ENCODE data around the gene CCPG1. TPM values are rescaled to one million over a fixed set of nuclear protein-coding genes. Genes with fewer than 3 reads are reported as not detected.
"Not testable (repeated sequence)": the region's sequence is repeated elsewhere in the genome, so short reads cannot be mapped to it uniquely, and the experiment has no call there.

Gene CCPG1
- total RNA-seq, 1 donor from 2014 or later = 31.5 TPM

- H3K9me3 Mint-ChIP-seq (ENCODE audit: unreplicated experiment) = no peaks in the 10 kb centered on the region
- peaks cover 14% of the 10 kb centered on the region for H3K4me1 Mint-ChIP-seq (ENCODE audit: unreplicated experiment)
- H3K27ac Mint-ChIP-seq (ENCODE audit: unreplicated experiment) = peak overlapping the region; percentile 98
- peaks cover 5% of the 10 kb centered on the region for H3K36me3 Mint-ChIP-seq (ENCODE audit: low read depth, unreplicated experiment)
- peaks cover 10% of the 10 kb centered on the region for H3K27me3 Mint-ChIP-seq (ENCODE audit: unreplicated experiment)
- H3K4me3 Mint-ChIP-seq (ENCODE audit: unreplicated experiment) = peak overlapping the region; percentile 99
- TF ChIP-seq, protein P1, sequence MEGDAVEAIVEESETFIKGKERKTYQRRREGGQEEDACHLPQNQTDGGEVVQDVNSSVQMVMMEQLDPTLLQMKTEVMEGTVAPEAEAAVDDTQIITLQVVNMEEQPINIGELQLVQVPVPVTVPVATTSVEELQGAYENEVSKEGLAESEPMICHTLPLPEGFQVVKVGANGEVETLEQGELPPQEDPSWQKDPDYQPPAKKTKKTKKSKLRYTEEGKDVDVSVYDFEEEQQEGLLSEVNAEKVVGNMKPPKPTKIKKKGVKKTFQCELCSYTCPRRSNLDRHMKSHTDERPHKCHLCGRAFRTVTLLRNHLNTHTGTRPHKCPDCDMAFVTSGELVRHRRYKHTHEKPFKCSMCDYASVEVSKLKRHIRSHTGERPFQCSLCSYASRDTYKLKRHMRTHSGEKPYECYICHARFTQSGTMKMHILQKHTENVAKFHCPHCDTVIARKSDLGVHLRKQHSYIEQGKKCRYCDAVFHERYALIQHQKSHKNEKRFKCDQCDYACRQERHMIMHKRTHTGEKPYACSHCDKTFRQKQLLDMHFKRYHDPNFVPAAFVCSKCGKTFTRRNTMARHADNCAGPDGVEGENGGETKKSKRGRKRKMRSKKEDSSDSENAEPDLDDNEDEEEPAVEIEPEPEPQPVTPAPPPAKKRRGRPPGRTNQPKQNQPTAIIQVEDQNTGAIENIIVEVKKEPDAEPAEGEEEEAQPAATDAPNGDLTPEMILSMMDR (IDR thresholded peaks at IDR 0.05; ENCODE audit: unreplicated experiment) = no peak
- no peak for DNase-seq (ENCODE audit: low spot score)
These were observed 604 bp downstream of the CCPG1 start for GRCh38 chr15:55407498-55408011.

DNA sequence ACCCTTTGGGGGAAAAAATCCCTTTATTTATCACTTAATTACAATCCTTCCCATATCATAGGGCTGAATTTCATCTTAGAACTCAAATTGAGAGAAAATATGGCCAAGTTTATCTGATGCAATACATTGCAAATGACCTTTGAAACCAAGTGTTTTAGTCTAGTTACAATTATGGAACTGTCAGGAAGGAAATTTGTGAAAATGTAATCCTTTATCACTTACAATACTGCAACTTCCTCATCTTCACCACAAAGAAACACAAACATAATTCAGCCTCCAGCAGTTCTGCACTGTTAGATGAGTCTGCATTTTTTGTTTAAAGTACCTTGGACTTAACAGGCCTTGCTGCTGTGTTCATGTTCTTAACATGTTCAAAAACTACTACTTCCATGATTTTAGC lies 4.6 kb downstream of the CCPG1 start:
- TF ChIP-seq, protein P1 (IDR thresholded peaks at IDR 0.05; ENCODE audit: unreplicated experiment) = no peak
- H3K9me3 Mint-ChIP-seq (ENCODE audit: unreplicated experiment) = no peaks in the 10 kb centered on the region
- peaks cover 5% of the 10 kb centered on the region for H3K36me3 Mint-ChIP-seq (ENCODE audit: low read depth, unreplicated experiment)
- no peak for DNase-seq (ENCODE audit: low spot score)
- H3K4me3 Mint-ChIP-seq (ENCODE audit: unreplicated experiment) = no peak overlapping the region
- H3K4me1 Mint-ChIP-seq (ENCODE audit: unreplicated experiment) = peaks cover 10% of the 10 kb centered on the region
- peaks cover 7% of the 10 kb centered on the region for H3K27me3 Mint-ChIP-seq (ENCODE audit: unreplicated experiment)
- no peak overlapping the region for H3K27ac Mint-ChIP-seq (ENCODE audit: unreplicated experiment)

DNA sequence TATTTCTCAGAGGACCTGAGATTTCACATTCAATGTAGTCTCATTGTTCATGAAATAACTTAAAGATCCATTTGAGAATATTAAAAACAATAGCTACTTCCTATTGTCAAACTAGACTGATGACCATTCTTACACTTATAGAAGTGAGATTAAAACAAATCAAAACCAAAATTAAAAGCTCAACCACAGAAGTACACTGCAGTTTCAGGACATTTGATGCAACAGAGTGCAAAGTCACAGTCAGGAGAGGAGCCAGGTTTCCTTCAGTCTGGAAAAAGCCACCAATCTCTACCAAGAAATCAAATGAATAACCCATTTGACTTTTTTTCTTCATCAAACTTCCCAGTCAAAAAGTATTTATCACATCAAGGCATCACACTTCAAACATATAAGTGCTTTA lies 5.5 kb downstream of the CCPG1 start:
- no peaks in the 10 kb centered on the region for H3K9me3 Mint-ChIP-seq (ENCODE audit: unreplicated experiment)
- no peak overlapping the region for H3K27ac Mint-ChIP-seq (ENCODE audit: unreplicated experiment)
- peaks cover 5% of the 10 kb centered on the region for H3K36me3 Mint-ChIP-seq (ENCODE audit: low read depth, unreplicated experiment)
- DNase-seq (ENCODE audit: low spot score) = no peak
- peaks cover 6% of the 10 kb centered on the region for H3K27me3 Mint-ChIP-seq (ENCODE audit: unreplicated experiment)
- H3K4me1 Mint-ChIP-seq (ENCODE audit: unreplicated experiment) = peaks cover 9% of the 10 kb centered on the region
- TF ChIP-seq, protein P1 (IDR thresholded peaks at IDR 0.05; ENCODE audit: unreplicated experiment) = no peak
- H3K4me3 Mint-ChIP-seq (ENCODE audit: unreplicated experiment) = no peak overlapping the region

DNA sequence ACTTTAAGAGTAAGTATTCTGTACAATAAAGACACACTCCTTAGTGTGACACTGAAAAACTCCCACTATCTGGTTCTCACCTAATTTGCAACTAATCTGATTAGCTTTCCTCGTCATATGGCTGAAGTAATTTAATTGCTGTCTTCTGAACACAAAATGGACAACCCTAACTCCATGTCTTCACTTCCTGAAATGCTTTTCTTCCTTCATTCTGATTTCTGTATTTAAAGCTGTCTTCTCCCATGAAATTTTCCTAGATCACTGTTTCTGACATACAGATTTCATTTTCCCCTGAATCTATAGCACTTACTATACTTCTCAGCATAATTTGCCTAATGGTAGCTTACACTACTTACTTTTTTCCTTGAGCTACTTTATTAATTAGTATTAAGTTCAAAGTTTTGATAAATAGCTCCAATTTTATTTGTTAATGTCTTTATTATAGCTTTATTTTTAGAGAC lies 6.3 kb downstream of the CCPG1 start:
- Mint-ChIP-seq H3K9me3 (ENCODE audit: unreplicated experiment) (no peaks in the 10 kb centered on the region), H3K27ac (ENCODE audit: unreplicated experiment) (no peak overlapping the region), H3K4me1 (ENCODE audit: unreplicated experiment) (peaks cover 5% of the 10 kb centered on the region), H3K4me3 (ENCODE audit: unreplicated experiment) (no peak overlapping the region), H3K36me3 (ENCODE audit: low read depth, unreplicated experiment) (peaks cover 3% of the 10 kb centered on the region), H3K27me3 (ENCODE audit: unreplicated experiment) (no peaks in the 10 kb centered on the region)
- DNase-seq (ENCODE audit: low spot score) = no peak
- TF ChIP-seq, protein P1 (IDR thresholded peaks at IDR 0.05; ENCODE audit: unreplicated experiment) = no peak

GRCh38 chr15:55400050-55400449 lies 8.1 kb downstream of the CCPG1 start:
- H3K27me3 Mint-ChIP-seq (ENCODE audit: unreplicated experiment); H3K4me1 Mint-ChIP-seq (ENCODE audit: unreplicated experiment); H3K36me3 Mint-ChIP-seq (ENCODE audit: low read depth, unreplicated experiment); H3K27ac Mint-ChIP-seq (ENCODE audit: unreplicated experiment); H3K9me3 Mint-ChIP-seq (ENCODE audit: unreplicated experiment); DNase-seq (ENCODE audit: low spot score); H3K4me3 Mint-ChIP-seq (ENCODE audit: unreplicated experiment): not testable (repeated sequence)
